Body of pancreas (tissue), 4 donors: ENCODE data around the gene CDH2. TPM values are rescaled to one million over a fixed set of nuclear protein-coding genes. Genes with fewer than 3 reads are reported as not detected.

Experiments
- ATAC-seq: fragments of 150-250 bp; one replicate; pipeline ENCODE4 v1.9.1; 2016
- DNase-seq, 4 donors: peaks; one replicate each; pipeline ENCODE4 v3.0.0-alpha.2; 2019
- H3K27ac ChIP-seq, 4 donors: fragments of 200-600 bp; sonication (generic); 1 replicate in 3 of 4; 2 replicates in 1 of 4; pipeline versions ENCODE4 v1.5.1 to v1.6.1; 2016 to 2019; ENCODE audit warnings: mild to moderate bottlenecking in 1 of 4, mixed read lengths in 1 of 4, moderate library complexity in 1 of 4
- H3K27me3 ChIP-seq, 2 donors: fragments of 200-600 bp; sonication (generic); one replicate each; pipeline ENCODE4 v1.6.0; 2016; ENCODE audit warnings: mild to moderate bottlenecking in 1 of 2
- H3K36me3 ChIP-seq, 2 donors: fragments of 200-600 bp; sonication (generic); replicated peaks in 1 of 2; 2 replicates each; pipeline ENCODE4 v1.5.1; 2016; ENCODE audit warnings: low read depth in 2 of 2; ENCODE audit not compliant: insufficient read depth in 1 of 2
- H3K4me1 ChIP-seq: fragments of 200-600 bp; sonication (generic); one replicate; pipeline ENCODE4 v1.6.0; 2016
- H3K4me3 ChIP-seq, 2 donors: fragments of 200-600 bp; sonication (generic); 1 replicate in 1 of 2; 2 replicates in 1 of 2; pipeline ENCODE4 v1.5.1; 2016 to 2019
- H3K9me3 ChIP-seq, 3 donors: fragments of 200-600 bp; sonication (generic); 1 replicate in 2 of 3; 2 replicates in 1 of 3; pipeline ENCODE4 v1.5.1; 2016
- CTCF ChIP-seq, 7 experiments: fragments of 450-650 bp in 4 of 7; fragments of 200-600 bp in 3 of 7; sonication (generic) in 3 of 7; IDR thresholded peaks; one replicate each; pipeline ENCODE4 v1.5.1; 2016 to 2019; ENCODE audit warnings: antibody characterized with exemption in 7 of 7
- POLR2A ChIP-seq, 3 donors: fragments of 450-650 bp; IDR thresholded peaks; one replicate each; pipeline ENCODE4 v1.6.1; 2016; ENCODE audit warnings: antibody characterized with exemption in 3 of 3, mild to moderate bottlenecking in 2 of 3
- WGBS, 2 donors: methylation state at CpG; one replicate each; pipeline ENCODE4 v1.1.5; 2017; 5-methylcytosine and 5-hydroxymethylcytosine counted together
- intact Hi-C: fragments of 100-400 bp; cut with DNase I; formaldehyde crosslinking; loops from one replicate; pipeline ENCODE4 v1.15.1; 2023
- total RNA-seq, 2 donors: library from RNA; depleted of rRNA; stranded (reverse); fragments of >200 nt; gene quantifications; one replicate each; pipeline ENCODE4 v1.1.0, GENCODE V29; 2016

Gene CDH2
- total RNA-seq, 2 donors from 2014 or later, result 0.33 to 0.78 TPM

DNA sequence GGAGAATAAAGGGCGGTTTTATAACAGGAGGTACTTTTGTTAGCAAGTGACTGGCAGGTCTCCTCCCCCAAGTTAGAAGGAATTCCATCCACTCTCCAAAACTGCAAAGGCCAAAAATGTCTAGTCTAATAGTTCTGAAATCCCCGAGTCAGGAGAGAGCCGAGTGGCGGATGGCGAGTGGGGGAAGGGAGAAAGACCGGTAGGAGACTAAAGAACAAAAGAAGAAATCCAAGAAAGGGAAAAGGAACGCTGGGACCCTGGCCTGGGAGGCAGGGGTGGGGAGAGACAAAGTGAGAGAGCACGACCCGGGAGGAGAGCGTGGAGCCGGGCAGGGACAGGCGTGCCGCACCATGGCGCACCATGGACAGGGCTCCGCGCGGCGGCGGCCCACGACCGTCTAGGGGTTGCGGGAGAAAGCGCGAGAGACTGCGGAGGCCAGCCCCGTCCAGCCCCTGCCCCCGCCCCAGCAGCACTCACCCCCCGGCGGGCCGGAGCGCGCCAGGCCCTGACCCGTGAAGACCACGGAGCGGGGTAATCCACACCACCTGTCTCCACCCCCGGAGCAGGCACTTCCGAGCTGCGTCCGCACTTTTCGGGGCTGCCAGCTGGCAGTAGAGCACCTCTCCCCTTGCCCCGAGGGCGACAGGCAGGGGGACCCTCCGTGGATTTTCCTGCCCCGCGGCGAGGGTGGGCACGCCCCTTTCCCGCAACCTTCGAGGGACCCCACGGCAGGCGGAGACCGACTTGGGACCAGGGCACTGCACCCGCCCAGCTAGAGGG, 1.6 kb downstream of the CDH2 start:
- H3K9me3 ChIP-seq, result no peaks in the 10 kb centered on the region
- no peaks in the 10 kb centered on the region for H3K36me3 ChIP-seq
- H3K4me3 ChIP-seq, result no peak overlapping the region
- 3 to 6% methylated on average over 24 to 47 of the region's 53 CpGs for WGBS, 2 donors
- no peak for TF ChIP-seq POLR2A (IDR thresholded peaks at IDR 0.05)
- no peak for TF ChIP-seq CTCF (IDR thresholded peaks at IDR 0.05)
- H3K4me1 ChIP-seq, result peaks cover 28% of the 10 kb centered on the region
- no peak for ATAC-seq
- H3K27me3 ChIP-seq, result peaks cover 0 to 15% of the 10 kb centered on the region in 2 donors
- H3K27ac ChIP-seq, result no peak overlapping the region
- intact Hi-C loops, result no loop called here
- no peak for DNase-seq

DNA sequence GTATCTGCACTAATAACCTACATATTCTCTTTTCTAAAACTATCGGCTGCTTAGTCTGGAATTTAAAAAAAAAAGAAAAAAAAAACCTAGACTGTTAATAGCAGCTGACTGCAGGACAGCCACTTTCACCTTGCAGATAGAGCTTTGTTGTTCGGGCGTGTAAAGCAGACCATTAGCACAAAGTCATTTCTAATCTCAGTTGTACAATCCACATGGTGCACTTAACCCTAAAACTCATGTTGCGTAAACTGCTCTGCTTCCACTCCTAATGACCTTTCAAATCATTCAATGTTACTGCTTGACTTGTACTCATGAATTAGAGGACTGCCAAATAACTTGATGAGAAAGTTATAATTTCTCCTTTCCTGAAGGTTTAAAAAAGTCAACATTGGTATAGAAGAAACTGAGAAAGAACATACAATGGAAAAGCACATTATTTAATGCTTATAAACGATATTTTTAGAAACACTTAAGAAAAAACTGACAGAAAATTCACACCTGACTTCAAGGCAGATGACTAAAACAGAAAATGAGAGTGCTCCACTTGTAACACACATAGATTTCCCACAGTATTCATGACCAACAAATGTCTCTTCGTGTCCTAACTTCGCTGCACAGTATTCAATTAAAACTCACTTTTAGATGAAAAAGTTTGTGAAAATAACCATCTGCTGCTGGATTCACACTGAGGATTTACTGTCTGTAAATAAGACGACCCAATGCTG, 2.6 kb downstream of the CDH2 start:
- peaks cover 28% of the 10 kb centered on the region for H3K4me1 ChIP-seq
- no peak overlapping the region for H3K4me3 ChIP-seq
- H3K27me3 ChIP-seq, result peaks cover 0 to 15% of the 10 kb centered on the region in 2 donors
- no peaks in the 10 kb centered on the region for H3K9me3 ChIP-seq
- TF ChIP-seq POLR2A (IDR thresholded peaks at IDR 0.05) (no peak), CTCF (IDR thresholded peaks at IDR 0.05) (no peak)
- no peaks in the 10 kb centered on the region for H3K36me3 ChIP-seq
- intact Hi-C loops, result no loop called here
- 48 to 51% methylated on average over 8 of the region's 8 CpGs for WGBS, 2 donors
- no peak overlapping the region for H3K27ac ChIP-seq
- ATAC-seq (no peak), DNase-seq (no peak)

DNA sequence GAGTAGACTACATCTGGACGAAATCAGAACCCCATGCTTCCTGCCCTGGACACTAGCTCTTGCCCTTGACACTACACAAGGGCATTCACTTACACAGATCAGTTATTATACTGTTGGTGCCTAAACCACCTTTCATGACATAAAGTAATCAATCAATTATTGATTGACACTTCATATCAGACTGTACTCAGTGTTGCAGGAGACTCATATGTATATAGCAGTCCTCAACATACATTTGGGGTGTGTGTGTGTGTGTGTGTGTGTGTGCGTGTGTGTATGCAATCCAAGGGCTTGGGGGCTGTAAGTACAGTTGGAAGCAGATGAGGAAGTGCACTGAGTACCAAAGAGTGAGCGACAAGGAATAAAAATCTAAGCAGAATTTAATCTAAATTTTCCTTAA, 5.1 kb downstream of the CDH2 start:
- no peak overlapping the region for H3K4me3 ChIP-seq
- WGBS, 2 donors, result 56 to 77% methylated on average over 3 of the region's 3 CpGs
- H3K4me1 ChIP-seq, result peaks cover 15% of the 10 kb centered on the region
- peaks cover 0 to 15% of the 10 kb centered on the region in 2 donors for H3K27me3 ChIP-seq
- no peak overlapping the region for H3K27ac ChIP-seq
- no peak for ATAC-seq
- no peak for TF ChIP-seq CTCF (IDR thresholded peaks at IDR 0.05)
- TF ChIP-seq POLR2A (IDR thresholded peaks at IDR 0.05), result no peak
- DNase-seq, result no peak
- H3K9me3 ChIP-seq, result no peaks in the 10 kb centered on the region
- intact Hi-C loops, result no loop called here
- no peaks in the 10 kb centered on the region for H3K36me3 ChIP-seq

DNA sequence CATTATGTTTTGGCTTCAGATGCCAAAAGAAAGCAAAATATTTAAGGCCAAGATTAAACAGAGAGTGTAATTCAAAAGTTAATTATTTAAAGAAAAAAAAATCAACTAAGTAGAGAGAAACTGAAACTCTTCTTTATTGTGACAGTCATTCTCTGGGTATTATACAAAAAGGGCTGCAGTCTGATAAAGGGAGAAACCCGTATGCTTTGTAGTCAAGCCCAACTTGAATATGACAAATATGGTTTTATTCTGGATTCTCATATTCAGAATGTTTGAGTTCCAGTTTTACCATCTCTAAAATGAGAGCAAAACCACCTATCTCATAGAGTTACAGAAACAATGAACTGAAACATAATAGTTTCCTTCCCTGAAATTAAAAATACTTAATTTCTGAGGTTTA, 8.2 kb downstream of the CDH2 start:
- Histone ChIP-seq H3K9me3 (no peaks in the 10 kb centered on the region), H3K27me3 (no peaks in the 10 kb centered on the region), H3K4me3 (no peak overlapping the region), H3K36me3 (no peaks in the 10 kb centered on the region), H3K4me1 (no peaks in the 10 kb centered on the region), H3K27ac (no peak overlapping the region)
- WGBS, 2 donors, result 66 to 68% methylated on average over 1 of the region's 1 CpG
- ATAC-seq (no peak), DNase-seq (no peak)
- intact Hi-C loops, result no loop called here
- no peak for TF ChIP-seq CTCF (IDR thresholded peaks at IDR 0.05)
- TF ChIP-seq POLR2A (IDR thresholded peaks at IDR 0.05), result no peak
